SK-N-SH (cell line): ENCODE data around the gene TRIM49D1.
"Not testable (repeated sequence)": the region's sequence is repeated elsewhere in the genome, so short reads cannot be mapped to it uniquely, and the experiment has no call there.

Source experiments
- CHD2 ChIP-seq: fragments of 150-350 bp; IDR thresholded peaks from 2 replicates; pipeline ENCODE4 v1.6.1; 2018; ENCODE audit warnings: low read length; ENCODE audit not compliant: partially characterized antibody
- CTCF ChIP-seq: fragments of 200-600 bp; sonication (generic); IDR thresholded peaks from 2 replicates; pipeline ENCODE4 v1.6.1; 2017; ENCODE audit warnings: antibody characterized with exemption, mild to moderate bottlenecking, moderate library complexity
- SMC3 ChIP-seq: IDR thresholded peaks from 2 replicates; pipeline ENCODE4 v1.6.1; 2012; ENCODE audit warnings: low read depth, low read length, improper control_type of control experiment

- TF ChIP-seq CHD2, SMC3, CTCF: not testable (repeated sequence)
These were observed 43.7 kb upstream of the TRIM49D1 start, which contains the start of gene TRIM64 for GRCh38 chr11:89965737-89966136.
